OCI-LY3 (cell line): ENCODE measurements around the gene PEX10.

ENCODE experiments used
- EZH2phosphoT487 ChIP-seq: fragments of 200-600 bp; shearing (Covaris generic); IDR thresholded peaks from 2 replicates; pipeline ENCODE4 v1.6.1; 2018; ENCODE audit warnings: antibody characterized with exemption, mixed run types, low read depth
- TF ChIP-seq, protein P1 (sequence below): fragments of 200-600, 300-600 bp; sonication (generic); IDR thresholded peaks from 2 replicates; pipeline ENCODE4 v1.5.1; 2014; ENCODE audit warnings: antibody characterized with exemption, low read length, low read depth

GRCh38 chr1:2383576-2383975 lies 28.8 kb downstream of the PEX10 start:
- TF ChIP-seq, protein P1, sequence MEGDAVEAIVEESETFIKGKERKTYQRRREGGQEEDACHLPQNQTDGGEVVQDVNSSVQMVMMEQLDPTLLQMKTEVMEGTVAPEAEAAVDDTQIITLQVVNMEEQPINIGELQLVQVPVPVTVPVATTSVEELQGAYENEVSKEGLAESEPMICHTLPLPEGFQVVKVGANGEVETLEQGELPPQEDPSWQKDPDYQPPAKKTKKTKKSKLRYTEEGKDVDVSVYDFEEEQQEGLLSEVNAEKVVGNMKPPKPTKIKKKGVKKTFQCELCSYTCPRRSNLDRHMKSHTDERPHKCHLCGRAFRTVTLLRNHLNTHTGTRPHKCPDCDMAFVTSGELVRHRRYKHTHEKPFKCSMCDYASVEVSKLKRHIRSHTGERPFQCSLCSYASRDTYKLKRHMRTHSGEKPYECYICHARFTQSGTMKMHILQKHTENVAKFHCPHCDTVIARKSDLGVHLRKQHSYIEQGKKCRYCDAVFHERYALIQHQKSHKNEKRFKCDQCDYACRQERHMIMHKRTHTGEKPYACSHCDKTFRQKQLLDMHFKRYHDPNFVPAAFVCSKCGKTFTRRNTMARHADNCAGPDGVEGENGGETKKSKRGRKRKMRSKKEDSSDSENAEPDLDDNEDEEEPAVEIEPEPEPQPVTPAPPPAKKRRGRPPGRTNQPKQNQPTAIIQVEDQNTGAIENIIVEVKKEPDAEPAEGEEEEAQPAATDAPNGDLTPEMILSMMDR, result no peak
- TF ChIP-seq EZH2phosphoT487, result no peak
